NOMO-1 (cell line): ENCODE results near the gene SLC8A1.

Experiments
- DNase-seq, 2 experiments: peaks; one replicate each; lab custom pipeline; 2025; ENCODE audit not compliant: unreplicated experiment in 2 of 2; lab: John Stamatoyannopoulos, UW

The SLC8A1 gene

GRCh38 chr2:40177366-40177765 is 274.5 kb downstream of the SLC8A1 start:
- DNase-seq: no peak

- DNase-seq: no peak
Observed at GRCh38 chr2:40173276-40173675, 278.6 kb downstream of the SLC8A1 start.

- DNase-seq: no peak
Observed at GRCh38 chr2:40169856-40170255, 282.0 kb downstream of the SLC8A1 start.

- no peak for DNase-seq
Observed at GRCh38 chr2:40169430-40169829, 282.5 kb downstream of the SLC8A1 start.

- no peak for DNase-seq
Observed at GRCh38 chr2:40168546-40168945, 283.3 kb downstream of the SLC8A1 start.

- DNase-seq: peak in 1 of 2 experiments; percentile 5
Observed at GRCh38 chr2:40168032-40168431, 283.9 kb downstream of the SLC8A1 start.

- DNase-seq: no peak
Observed at GRCh38 chr2:40166006-40166405, 285.9 kb downstream of the SLC8A1 start.

GRCh38 chr2:40165509-40165844 is 286.4 kb downstream of the SLC8A1 start:
- DNase-seq: no peak

GRCh38 chr2:40164736-40165508 is 287.0 kb downstream of the SLC8A1 start:
- DNase-seq: no peak

GRCh38 chr2:40161986-40162385 is 289.9 kb downstream of the SLC8A1 start:
- no peak for DNase-seq

GRCh38 chr2:40160751-40161218 is 291.1 kb downstream of the SLC8A1 start:
- no peak for DNase-seq

- DNase-seq: no peak
Observed at GRCh38 chr2:40159333-40159732, 292.6 kb downstream of the SLC8A1 start.

- DNase-seq: no peak
Observed at GRCh38 chr2:40158781-40159180, 293.1 kb downstream of the SLC8A1 start.

GRCh38 chr2:40155728-40156127 is 296.2 kb downstream of the SLC8A1 start:
- no peak for DNase-seq

- DNase-seq: no peak
Observed at GRCh38 chr2:40150266-40150665, 301.6 kb downstream of the SLC8A1 start.

GRCh38 chr2:40148334-40148733 is 303.6 kb downstream of the SLC8A1 start:
- DNase-seq: peak; percentile 84 to 95

GRCh38 chr2:40147360-40147759 is 304.5 kb downstream of the SLC8A1 start:
- DNase-seq: no peak

GRCh38 chr2:40144022-40144421 is 307.9 kb downstream of the SLC8A1 start:
- DNase-seq: no peak

- DNase-seq: no peak
Observed at GRCh38 chr2:40138314-40138713, 313.6 kb downstream of the SLC8A1 start.

- DNase-seq: no peak
Observed at GRCh38 chr2:40131081-40131704, 320.7 kb downstream of the SLC8A1 start.

- no peak for DNase-seq
Observed at GRCh38 chr2:40130251-40130994, 321.5 kb downstream of the SLC8A1 start.

- no peak for DNase-seq
Observed at GRCh38 chr2:40129725-40130124, 322.2 kb downstream of the SLC8A1 start.
